ENCODE measurements around the gene C11orf68. TPM values are rescaled to one million over a fixed set of nuclear protein-coding genes. Genes with fewer than 3 reads are reported as not detected.

Gene C11orf68
- total RNA-seq: 22.6 and 30.1 TPM in 2 replicates

GRCh38 chr11:65918211-65919140 is at the start of gene C11orf68:
TSS of gene C11orf68 (minus strand) at chr11:65919062. CDS start at chr11:65919031, 31 bp downstream.

GRCh38 chr11:65961267-65962140 is 42.6 kb upstream of the C11orf68 start, which contains the start of gene SART1:
TSS of gene SART1 (plus strand) at chr11:65961734. CDS start at chr11:65961781, 47 bp downstream.

GRCh38 chr11:65945430-65945911 is 26.6 kb upstream of the C11orf68 start, which contains the start of gene TSGA10IP:
TSS of gene TSGA10IP (plus strand) at chr11:65945480. CDS start at chr11:65945676, 196 bp downstream.

GRCh38 chr11:65919141-65919572 is 295 bp upstream of the C11orf68 start, which contains the start of gene DRAP1:
TSS of gene DRAP1 (plus strand) at chr11:65919426. CDS start at chr11:65919502, 76 bp downstream.

GRCh38 chr11:65900125-65900898 is 18.6 kb downstream of the C11orf68 start, which contains the start of gene FOSL1:
TSS of gene FOSL1 (minus strand) at chr11:65900388. CDS start at chr11:65900339, 49 bp downstream.

GRCh38 chr11:65890324-65891218 is 28.3 kb downstream of the C11orf68 start, which contains the start of gene CCDC85B:
TSS of gene CCDC85B (plus strand) at chr11:65890673. CDS start at chr11:65890784, 111 bp downstream.

GRCh38 chr11:65888163-65888814 is 30.6 kb downstream of the C11orf68 start, which contains the start of gene FIBP:
TSS of gene FIBP (minus strand) at chr11:65888471. CDS start at chr11:65888418, 53 bp downstream.

GRCh38 chr11:65879617-65880016 is 39.2 kb downstream of the C11orf68 start, which contains the start of gene CTSW:
TSS of gene CTSW (plus strand) at chr11:65879837. CDS start at chr11:65879855, 18 bp downstream.

GRCh38 chr11:65872586-65873317 is 46.1 kb downstream of the C11orf68 start, which contains the start of gene EFEMP2:
TSS of gene EFEMP2 (minus strand) at chr11:65872800. CDS start at chr11:65872354, 446 bp downstream.

Other genes starting within 250 kb of the C11orf68 start
- 28.4 and 32.0 TPM in 2 replicates for gene KAT5, start 206.8 kb downstream of the C11orf68 start, total RNA-seq
- gene RNASEH2C, start 198.3 kb downstream of the C11orf68 start, total RNA-seq: 90.9 and 134 TPM in 2 replicates
- 11.8 and 12.2 TPM in 2 replicates for gene AP5B1, start 138.1 kb downstream of the C11orf68 start, total RNA-seq
- gene OVOL1, start 132.0 kb downstream of the C11orf68 start, total RNA-seq: not detected in 2 replicates
- gene SNX32, start 85.1 kb downstream of the C11orf68 start, total RNA-seq: 3.4 and 3.9 TPM in 2 replicates
- 687 and 730 TPM in 2 replicates for gene CFL1, start 60.9 kb downstream of the C11orf68 start, total RNA-seq
- 16.9 and 27.2 TPM in 2 replicates for gene MUS81, start 58.6 kb downstream of the C11orf68 start, total RNA-seq
- gene EFEMP2, start 46.3 kb downstream of the C11orf68 start, total RNA-seq: 164 and 229 TPM in 2 replicates
- gene CTSW, start 39.2 kb downstream of the C11orf68 start, total RNA-seq: 2.4 TPM in 1 of 2 replicates, not detected in the other
- gene FIBP, start 30.6 kb downstream of the C11orf68 start, total RNA-seq: 104 and 109 TPM in 2 replicates
- gene CCDC85B, start 28.4 kb downstream of the C11orf68 start, total RNA-seq: 122 and 131 TPM in 2 replicates
- 19.4 and 22.3 TPM in 2 replicates for gene FOSL1, start 18.7 kb downstream of the C11orf68 start, total RNA-seq
- 145 and 147 TPM in 2 replicates for gene DRAP1, start 364 bp upstream of the C11orf68 start, total RNA-seq
- not detected in 2 replicates for gene TSGA10IP, start 26.4 kb upstream of the C11orf68 start, total RNA-seq
- 47.9 and 101 TPM in 2 replicates for gene SART1, start 42.7 kb upstream of the C11orf68 start, total RNA-seq
- gene EIF1AD, start 83.1 kb upstream of the C11orf68 start, total RNA-seq: 20.5 and 21.6 TPM in 2 replicates
- 56.4 and 64.6 TPM in 2 replicates for gene BANF1, start 83.4 kb upstream of the C11orf68 start, total RNA-seq
- gene CST6, start 92.9 kb upstream of the C11orf68 start, total RNA-seq: 0.20 and 0.87 TPM in 2 replicates
- gene CATSPER1, start 107.4 kb upstream of the C11orf68 start, total RNA-seq: not detected in 2 replicates
- not detected in 2 replicates for gene GAL3ST3, start 130.1 kb upstream of the C11orf68 start, total RNA-seq
- gene SF3B2, start 133.3 kb upstream of the C11orf68 start, total RNA-seq: 109 and 119 TPM in 2 replicates
- gene PACS1, start 151.2 kb upstream of the C11orf68 start, total RNA-seq: 45.5 and 51.7 TPM in 2 replicates

Data from cardiac ventricle fibroblast (primary cell).